Measurements from ENCODE around the gene BABAM2. TPM values are rescaled to one million over a fixed set of nuclear protein-coding genes. Genes with fewer than 3 reads are reported as not detected.

BABAM2 gene
- polyA plus RNA-seq, 3 donors: 33.2 to 52.8 (median 49.3) TPM

DNA sequence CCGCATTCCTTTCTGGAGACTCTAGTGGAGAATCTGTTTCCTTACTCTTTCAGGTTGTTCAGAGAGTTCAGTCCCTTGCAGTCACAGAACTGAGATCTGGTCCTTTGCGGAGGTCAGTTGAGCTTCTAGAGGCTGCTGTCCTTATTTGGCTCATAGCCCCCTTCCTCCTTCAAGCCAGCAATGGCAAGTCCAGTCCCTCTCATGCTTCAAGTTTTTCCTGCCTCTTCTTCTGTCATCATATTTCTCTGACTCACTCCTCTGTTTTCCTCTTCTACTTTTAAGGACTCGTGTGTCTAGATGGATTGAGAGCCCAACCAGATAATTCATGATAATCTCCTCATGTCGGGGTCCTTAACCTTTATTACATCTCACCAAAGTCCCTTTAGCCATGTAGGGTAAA lies 328.6 kb downstream of the BABAM2 start:
- Histone ChIP-seq H3K4me3 (replicated peaks in 1 of 3; ENCODE audit: low read depth in 2 of 3, low read length in 3 of 3) (no peak overlapping the region), H2AFZ (ENCODE audit: insufficient read depth, low read depth, low read length, poor library complexity, severe bottlenecking) (no peak overlapping the region), H3K4me2 (replicated peaks; ENCODE audit: extremely low read depth, low read length, poor library complexity, severe bottlenecking) (no peak overlapping the region), H3K36me3 (replicated peaks in 1 of 2; ENCODE audit: control insufficient read depth in 1 of 2, insufficient read depth in 2 of 2, low read length in 2 of 2) (no peaks in the 10 kb centered on the region), H3K27ac (ENCODE audit: low read depth in 1 of 2, low read length in 2 of 2) (no peak overlapping the region), H3K4me1 (ENCODE audit: control insufficient read depth in 1 of 2, insufficient read depth in 2 of 2, low read length in 2 of 2) (peaks cover 10 to 12% of the 10 kb centered on the region in 2 donors), H3K9ac (ENCODE audit: insufficient read depth, low read length, poor library complexity, severe bottlenecking) (no peak overlapping the region), H3K9me3 (replicated peaks in 1 of 2; ENCODE audit: control insufficient read depth in 1 of 2, insufficient read depth in 1 of 2, low read length in 2 of 2) (no peaks in the 10 kb centered on the region), H3K79me2 (ENCODE audit: insufficient read depth, low read length) (no peaks in the 10 kb centered on the region), H3K27me3 (ENCODE audit: control insufficient read depth in 2 of 2, insufficient read depth in 2 of 2, low read length in 2 of 2) (no peaks in the 10 kb centered on the region), H4K20me1 (ENCODE audit: insufficient read depth, low read length) (no peaks in the 10 kb centered on the region)
- intact Hi-C loops (cut with micrococcal nuclease): no loop called here
- DNase-seq: no peak
- Mint-ChIP-seq H3K36me3 (peaks cover 3 to 13% of the 10 kb centered on the region in 2 donors), H3K4me3 (no peak overlapping the region), H3K9me3 (no peaks in the 10 kb centered on the region), H3K27me3 (ENCODE audit: low read depth in 3 of 3) (peaks cover 0 to 6% (median 0%) of the 10 kb centered on the region in 3 donors), H3K27ac (no peak overlapping the region), H3K4me1 (peaks cover 27% of the 10 kb centered on the region)
- 100% methylated on average over 2 of the region's 4 CpGs for WGBS (ENCODE audit: insufficient coverage)
- TF ChIP-seq, protein P1, sequence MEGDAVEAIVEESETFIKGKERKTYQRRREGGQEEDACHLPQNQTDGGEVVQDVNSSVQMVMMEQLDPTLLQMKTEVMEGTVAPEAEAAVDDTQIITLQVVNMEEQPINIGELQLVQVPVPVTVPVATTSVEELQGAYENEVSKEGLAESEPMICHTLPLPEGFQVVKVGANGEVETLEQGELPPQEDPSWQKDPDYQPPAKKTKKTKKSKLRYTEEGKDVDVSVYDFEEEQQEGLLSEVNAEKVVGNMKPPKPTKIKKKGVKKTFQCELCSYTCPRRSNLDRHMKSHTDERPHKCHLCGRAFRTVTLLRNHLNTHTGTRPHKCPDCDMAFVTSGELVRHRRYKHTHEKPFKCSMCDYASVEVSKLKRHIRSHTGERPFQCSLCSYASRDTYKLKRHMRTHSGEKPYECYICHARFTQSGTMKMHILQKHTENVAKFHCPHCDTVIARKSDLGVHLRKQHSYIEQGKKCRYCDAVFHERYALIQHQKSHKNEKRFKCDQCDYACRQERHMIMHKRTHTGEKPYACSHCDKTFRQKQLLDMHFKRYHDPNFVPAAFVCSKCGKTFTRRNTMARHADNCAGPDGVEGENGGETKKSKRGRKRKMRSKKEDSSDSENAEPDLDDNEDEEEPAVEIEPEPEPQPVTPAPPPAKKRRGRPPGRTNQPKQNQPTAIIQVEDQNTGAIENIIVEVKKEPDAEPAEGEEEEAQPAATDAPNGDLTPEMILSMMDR (IDR thresholded peaks at IDR 0.05): no peak

DNA sequence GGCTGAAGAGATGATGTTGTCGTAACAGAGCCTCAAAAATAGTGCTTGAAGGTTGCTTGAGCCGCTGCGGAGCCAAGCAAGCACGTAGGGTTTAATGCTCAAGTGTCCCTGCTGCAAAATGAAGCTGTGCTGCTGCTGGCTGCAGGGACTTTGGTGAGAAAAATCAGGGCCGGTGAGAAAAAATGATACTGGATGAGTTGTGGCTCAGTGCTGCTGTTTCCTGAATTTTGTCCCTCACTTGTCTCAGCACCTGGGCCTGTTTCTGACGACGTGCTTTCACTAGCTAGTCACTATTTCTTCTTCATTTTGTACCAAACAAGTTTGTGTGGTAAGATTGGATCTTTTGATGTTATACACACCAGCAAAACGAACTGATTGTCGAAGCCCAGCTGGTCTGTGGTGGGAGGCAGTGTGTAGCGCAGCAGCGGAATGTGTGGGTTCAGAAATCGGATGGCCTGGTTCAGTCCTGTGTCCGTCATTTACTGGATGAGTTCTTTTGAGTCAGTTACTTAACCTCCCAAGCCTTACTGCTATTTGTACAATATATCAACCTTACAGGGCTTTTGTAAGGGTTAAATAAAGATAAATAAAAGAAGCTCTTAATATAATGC lies 329.3 kb downstream of the BABAM2 start:
- no peaks in the 10 kb centered on the region for H3K9me3 Mint-ChIP-seq
- Histone ChIP-seq H4K20me1 (ENCODE audit: insufficient read depth, low read length) (no peaks in the 10 kb centered on the region), H3K36me3 (replicated peaks in 1 of 2; ENCODE audit: control insufficient read depth in 1 of 2, insufficient read depth in 2 of 2, low read length in 2 of 2) (no peaks in the 10 kb centered on the region), H3K4me3 (replicated peaks in 1 of 3; ENCODE audit: low read depth in 2 of 3, low read length in 3 of 3) (no peak overlapping the region), H3K9ac (ENCODE audit: insufficient read depth, low read length, poor library complexity, severe bottlenecking) (no peak overlapping the region), H3K27ac (ENCODE audit: low read depth in 1 of 2, low read length in 2 of 2) (no peak overlapping the region), H3K4me2 (replicated peaks; ENCODE audit: extremely low read depth, low read length, poor library complexity, severe bottlenecking) (no peak overlapping the region), H3K79me2 (ENCODE audit: insufficient read depth, low read length) (no peaks in the 10 kb centered on the region), H3K27me3 (ENCODE audit: control insufficient read depth in 2 of 2, insufficient read depth in 2 of 2, low read length in 2 of 2) (no peaks in the 10 kb centered on the region), H3K4me1 (ENCODE audit: control insufficient read depth in 1 of 2, insufficient read depth in 2 of 2, low read length in 2 of 2) (peaks cover 11 to 13% of the 10 kb centered on the region in 2 donors), H2AFZ (ENCODE audit: insufficient read depth, low read depth, low read length, poor library complexity, severe bottlenecking) (no peak overlapping the region), H3K9me3 (replicated peaks in 1 of 2; ENCODE audit: control insufficient read depth in 1 of 2, insufficient read depth in 1 of 2, low read length in 2 of 2) (no peaks in the 10 kb centered on the region)
- peaks cover 3 to 11% of the 10 kb centered on the region in 2 donors for H3K36me3 Mint-ChIP-seq
- H3K27ac Mint-ChIP-seq: no peak overlapping the region
- peaks cover 0 to 6% (median 0%) of the 10 kb centered on the region in 3 donors for H3K27me3 Mint-ChIP-seq (ENCODE audit: low read depth in 3 of 3)
- 98% methylated on average over 4 of the region's 13 CpGs for WGBS (ENCODE audit: insufficient coverage)
- intact Hi-C loops (cut with micrococcal nuclease): no loop called here
- H3K4me3 Mint-ChIP-seq: no peak overlapping the region
- TF ChIP-seq, protein P1 (IDR thresholded peaks at IDR 0.05): no peak
- H3K4me1 Mint-ChIP-seq: peaks cover 28% of the 10 kb centered on the region
- no peak for DNase-seq
